Naive thymus-derived CD4-positive, alpha-beta T cell (primary cell): Measurements from ENCODE around the gene SYP. TPM values are rescaled to one million over a fixed set of nuclear protein-coding genes. Genes with fewer than 3 reads are reported as not detected.

ENCODE experiments used
- ATAC-seq: fragments of 150-1000 bp; cut with Tn5 transposase; 2 replicates; pipeline ENCODE4 v1.10.0; 2021; ENCODE audit warnings: mild to moderate bottlenecking, moderate library complexity
- CTCF ChIA-PET: fragments of 350-600 bp; sonication (Branson Sonifier 250); formaldehyde crosslinking; loops from one replicate; lab custom pipeline; 2021; ENCODE audit warnings: antibody characterized with exemption; lab: Charles Lee
- POLR2A ChIA-PET: fragments of 350-600 bp; sonication (Branson Sonifier 250); formaldehyde crosslinking; loops from one replicate; lab custom pipeline; 2021; ENCODE audit warnings: antibody characterized with exemption, inconsistent platforms; lab: Charles Lee
- DNase-seq, 9 donors: peaks; one replicate each; pipeline versions ENCODE4 v3.0.0 to v3.0.0-alpha.2; 2020 to 2022; ENCODE audit warnings: mixed read lengths in 1 of 9
- H3K27ac ChIP-seq: one replicate; pipeline ENCODE4 v1.7.0; 2013; ENCODE audit warnings: mild to moderate bottlenecking, low read depth, low read length, moderate library complexity
- H3K27me3 ChIP-seq, 2 donors: one replicate each; pipeline ENCODE4 v1.7.0; 2013; ENCODE audit warnings: low read length in 2 of 2, mild to moderate bottlenecking in 2 of 2, moderate library complexity in 2 of 2; ENCODE audit not compliant: control insufficient read depth in 2 of 2, insufficient read depth in 2 of 2
- H3K36me3 ChIP-seq, 3 experiments: 1 replicate in 2 of 3; 2 replicates in 1 of 3; pipeline ENCODE4 v1.7.0; 2013; ENCODE audit warnings: low read length in 3 of 3, mild to moderate bottlenecking in 3 of 3, moderate library complexity in 1 of 3; ENCODE audit not compliant: insufficient read depth in 3 of 3, control insufficient read depth in 2 of 3
- H3K4me1 ChIP-seq, 2 donors: one replicate each; pipeline ENCODE4 v1.7.0; 2013; ENCODE audit warnings: low read length in 2 of 2, mild to moderate bottlenecking in 2 of 2, moderate library complexity in 1 of 2; ENCODE audit not compliant: control insufficient read depth in 2 of 2, insufficient read depth in 2 of 2
- H3K4me3 ChIP-seq: 2 replicates; pipeline ENCODE4 v1.7.0; 2013; ENCODE audit warnings: mild to moderate bottlenecking, low read length
- H3K9me3 ChIP-seq, 3 experiments: 1 replicate in 2 of 3; 2 replicates in 1 of 3; pipeline ENCODE4 v1.7.0; 2013; ENCODE audit warnings: low read length in 3 of 3; ENCODE audit not compliant: control insufficient read depth in 2 of 3
- H3K27ac Mint-ChIP-seq, 9 donors: one replicate each; pipeline ENCODE4 v1.8.0; 2020 to 2022; ENCODE audit warnings: mixed read lengths in 9 of 9, mild to moderate bottlenecking in 8 of 9, moderate library complexity in 5 of 9, inconsistent platforms in 2 of 9
- H3K27me3 Mint-ChIP-seq, 5 donors: one replicate each; pipeline ENCODE4 v1.8.0; 2021 to 2022; ENCODE audit warnings: mixed read lengths in 5 of 5, mild to moderate bottlenecking in 1 of 5
- H3K36me3 Mint-ChIP-seq, 5 donors: one replicate each; pipeline ENCODE4 v1.8.0; 2020 to 2022; ENCODE audit warnings: mixed read lengths in 5 of 5, mild to moderate bottlenecking in 3 of 5, inconsistent platforms in 1 of 5
- H3K4me1 Mint-ChIP-seq, 7 donors: one replicate each; pipeline ENCODE4 v1.8.0; 2020 to 2022; ENCODE audit warnings: mixed read lengths in 7 of 7, mild to moderate bottlenecking in 3 of 7, inconsistent platforms in 1 of 7
- H3K4me3 Mint-ChIP-seq, 10 donors: one replicate each; pipeline ENCODE4 v1.8.0; 2020 to 2022; ENCODE audit warnings: mild to moderate bottlenecking in 10 of 10, mixed read lengths in 10 of 10, moderate library complexity in 6 of 10, inconsistent platforms in 2 of 10
- H3K9me3 Mint-ChIP-seq, 11 donors: one replicate each; pipeline ENCODE4 v1.8.0; 2020 to 2022; ENCODE audit warnings: mixed read lengths in 11 of 11, mild to moderate bottlenecking in 4 of 11, inconsistent platforms in 1 of 11, moderate library complexity in 1 of 11
- intact Hi-C, 2 donors: fragments of 100-400 bp; cut with micrococcal nuclease; formaldehyde crosslinking; loops; one replicate each; pipeline ENCODE4 v1.15.1; 2023
- polyA plus RNA-seq, 2 donors: library from polyadenylated mRNA; unstranded; fragments of 300-500 nt; fragmentation: Illumina TruSeq; gene quantifications; one replicate each; pipeline ENCODE4 v1.2.3, GENCODE V29; 2021
- total RNA-seq, 6 experiments: library from RNA in 5 of 6; stranded (reverse) in 5 of 6; gene quantifications; 1 replicate in 5 of 6; 2 replicates in 1 of 6; pipeline ENCODE4 v1.2.3 and lab custom pipeline; 2021 to 2026

SYP gene
- total and polyA plus RNA-seq, 7 experiments from 2014 or later, result 0.26 to 2.2 (median 0.53) TPM

- H3K4me3 ChIP-seq, result no peak overlapping the region
- ChIA-PET POLR2A (interaction anchor here (0.5 kb wide), 1 partner anchor 1995 kb away, joined by 3 read pairs; no protein-coding TSS in a partner anchor), CTCF (interaction anchor here (0.8 kb wide), 1 partner anchor 41 kb away, joined by 4 read pairs; no protein-coding TSS in a partner anchor)
- ATAC-seq (no peak), DNase-seq (no peak)
- H3K9me3 Mint-ChIP-seq, result peaks cover 0 to 5% (median 0%) of the 10 kb centered on the region in 11 donors
- no peaks in the 10 kb centered on the region for H3K9me3 ChIP-seq
- intact Hi-C loops, result loop anchor here in 1 of 2 donors (2.0 kb wide), 2 partner anchors 43 to 75 kb away; no protein-coding TSS in a partner anchor
- no peaks in the 10 kb centered on the region for H3K36me3 ChIP-seq
- H3K27ac Mint-ChIP-seq, result no peak overlapping the region
- peaks cover 0 to 4% (median 0%) of the 10 kb centered on the region in 5 donors for H3K36me3 Mint-ChIP-seq
- H3K27ac ChIP-seq, result no peak overlapping the region
- H3K27me3 ChIP-seq, result no peaks in the 10 kb centered on the region
- H3K4me3 Mint-ChIP-seq, result peak overlapping the region in 2 of 10 donors; percentile 29 to 45
- peaks cover 15 to 45% (median 31%) of the 10 kb centered on the region in 7 donors for H3K4me1 Mint-ChIP-seq
- H3K4me1 ChIP-seq, result peaks cover 9 to 16% of the 10 kb centered on the region in 2 donors
- no peaks in the 10 kb centered on the region for H3K27me3 Mint-ChIP-seq
These were observed 34.0 kb upstream of the SYP start for GRCh38 chrX:49233887-49234555.

- DNase-seq (no peak), ATAC-seq (no peak)
- CTCF ChIA-PET, result no interaction called here
- Mint-ChIP-seq H3K27ac (peak within 1 kb of the TSS in 4 of 9 donors; percentile 38 to 93 (median 64)), H3K36me3 (peaks cover 0 to 4% (median 0%) of the 10 kb centered on the region in 5 donors), H3K4me3 (peak within 1 kb of the TSS in 5 of 10 donors; percentile 15 to 76 (median 31)), H3K9me3 (peaks cover 0 to 5% (median 0%) of the 10 kb centered on the region in 11 donors), H3K27me3 (no peaks in the 10 kb centered on the region), H3K4me1 (peaks cover 15 to 41% (median 31%) of the 10 kb centered on the region in 7 donors)
- no peaks in the 10 kb centered on the region for H3K9me3 ChIP-seq
- intact Hi-C loops, result no loop called here
- no peak within 1 kb of the TSS for H3K4me3 ChIP-seq
- H3K27me3 ChIP-seq, result no peaks in the 10 kb centered on the region
- POLR2A ChIA-PET, result interaction anchor here (0.6 kb wide), 1 partner anchor 139 kb away, joined by 5 read pairs; no protein-coding TSS in a partner anchor
- H3K27ac ChIP-seq, result no peak within 1 kb of the TSS
- H3K4me1 ChIP-seq, result peaks cover 9 to 16% of the 10 kb centered on the region in 2 donors
- H3K36me3 ChIP-seq, result no peaks in the 10 kb centered on the region
These were observed 33.2 kb upstream of the SYP start, which contains the start of gene CACNA1F for GRCh38 chrX:49233176-49233575. Gene CACNA1F, minus strand, starts transcription at chrX:49233340. Its CDS starts 31 bp downstream, at chrX:49233309.

DNA sequence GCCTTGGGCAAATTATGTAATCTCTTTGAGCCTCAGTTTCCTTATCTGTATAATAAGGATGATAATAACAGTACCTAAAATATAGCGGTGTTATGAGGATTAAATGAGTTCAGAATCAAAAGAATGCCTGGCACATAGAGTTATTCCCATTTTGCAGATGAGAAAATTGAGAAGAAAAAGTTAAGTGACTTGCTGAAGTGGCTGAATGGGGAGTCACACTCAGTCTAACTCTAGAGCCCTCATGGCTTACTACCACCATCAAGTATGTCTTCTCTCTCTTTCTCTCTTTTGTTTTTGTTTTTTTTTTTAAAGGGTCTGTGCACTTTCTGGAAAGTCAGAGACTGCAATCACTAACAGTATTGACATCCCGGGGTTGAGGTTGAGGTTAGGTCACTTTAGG, 32.5 kb upstream of the SYP start:
- peak overlapping the region in 3 of 10 donors; percentile 15 to 76 (median 31) for H3K4me3 Mint-ChIP-seq
- POLR2A ChIA-PET, result no interaction called here
- peak overlapping the region in 3 of 9 donors; percentile 38 to 77 (median 51) for H3K27ac Mint-ChIP-seq
- DNase-seq (no peak), ATAC-seq (no peak)
- Histone ChIP-seq H3K4me1 (peaks cover 9 to 16% of the 10 kb centered on the region in 2 donors), H3K27me3 (no peaks in the 10 kb centered on the region), H3K36me3 (no peaks in the 10 kb centered on the region), H3K4me3 (no peak overlapping the region), H3K27ac (no peak overlapping the region), H3K9me3 (no peaks in the 10 kb centered on the region)
- no peaks in the 10 kb centered on the region for H3K27me3 Mint-ChIP-seq
- H3K36me3 Mint-ChIP-seq, result peaks cover 0 to 4% (median 0%) of the 10 kb centered on the region in 5 donors
- intact Hi-C loops, result no loop called here
- H3K9me3 Mint-ChIP-seq, result peaks cover 0 to 6% (median 0%) of the 10 kb centered on the region in 11 donors
- CTCF ChIA-PET, result no interaction called here
- H3K4me1 Mint-ChIP-seq, result peaks cover 15 to 41% (median 31%) of the 10 kb centered on the region in 7 donors

DNA sequence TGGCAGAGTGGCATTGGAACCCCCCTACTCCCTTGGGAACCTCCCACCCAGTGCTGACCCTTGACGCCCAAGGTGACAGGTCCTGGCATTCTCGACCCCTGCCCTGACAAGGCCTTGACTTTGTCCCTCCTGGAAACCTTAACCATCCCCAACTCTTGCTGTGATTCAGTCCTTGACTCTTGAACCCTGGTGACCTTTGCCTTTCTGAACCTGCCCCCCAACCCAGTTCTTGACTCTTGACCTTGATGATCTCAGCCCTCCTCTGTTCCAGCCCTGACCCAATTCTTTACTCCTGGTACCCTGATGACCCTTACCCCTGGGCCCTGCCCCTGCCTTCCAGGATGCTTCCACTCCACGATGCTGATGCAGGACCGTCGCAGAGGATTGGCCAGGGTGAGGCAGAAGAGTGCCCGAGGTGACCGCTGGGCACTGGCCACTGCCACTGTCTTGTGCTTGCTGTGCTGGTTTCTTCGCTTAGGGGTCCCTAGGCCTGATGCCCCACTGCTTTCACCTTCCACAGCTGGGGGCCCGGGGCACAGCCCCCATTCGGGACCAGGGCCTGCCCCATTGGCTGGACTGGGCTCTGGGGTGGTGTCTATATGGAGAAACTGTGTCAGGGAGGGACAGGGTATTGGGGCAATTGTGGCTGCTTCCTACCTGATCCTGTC, 31.5 kb upstream of the SYP start:
- Mint-ChIP-seq H3K4me1 (peaks cover 6 to 30% (median 21%) of the 10 kb centered on the region in 7 donors), H3K27ac (peak overlapping the region in 8 of 9 donors; percentile 67 to 94 (median 84)), H3K4me3 (peak overlapping the region; percentile 66 to 86 (median 79)), H3K27me3 (no peaks in the 10 kb centered on the region), H3K36me3 (no peaks in the 10 kb centered on the region), H3K9me3 (peaks cover 0 to 5% (median 0%) of the 10 kb centered on the region in 11 donors)
- Histone ChIP-seq H3K4me1 (peaks cover 2 to 11% of the 10 kb centered on the region in 2 donors), H3K4me3 (peak overlapping the region; percentile 28), H3K27me3 (no peaks in the 10 kb centered on the region), H3K9me3 (no peaks in the 10 kb centered on the region), H3K27ac (peak overlapping the region; percentile 71), H3K36me3 (no peaks in the 10 kb centered on the region)
- ChIA-PET POLR2A (no interaction called here), CTCF (no interaction called here)
- DNase-seq (no peak), ATAC-seq (no peak)
- intact Hi-C loops, result loop anchor here in 1 of 2 donors (2.0 kb wide), 2 partner anchors 31 to 523 kb away; partner anchors contain the start of gene SYP

DNA sequence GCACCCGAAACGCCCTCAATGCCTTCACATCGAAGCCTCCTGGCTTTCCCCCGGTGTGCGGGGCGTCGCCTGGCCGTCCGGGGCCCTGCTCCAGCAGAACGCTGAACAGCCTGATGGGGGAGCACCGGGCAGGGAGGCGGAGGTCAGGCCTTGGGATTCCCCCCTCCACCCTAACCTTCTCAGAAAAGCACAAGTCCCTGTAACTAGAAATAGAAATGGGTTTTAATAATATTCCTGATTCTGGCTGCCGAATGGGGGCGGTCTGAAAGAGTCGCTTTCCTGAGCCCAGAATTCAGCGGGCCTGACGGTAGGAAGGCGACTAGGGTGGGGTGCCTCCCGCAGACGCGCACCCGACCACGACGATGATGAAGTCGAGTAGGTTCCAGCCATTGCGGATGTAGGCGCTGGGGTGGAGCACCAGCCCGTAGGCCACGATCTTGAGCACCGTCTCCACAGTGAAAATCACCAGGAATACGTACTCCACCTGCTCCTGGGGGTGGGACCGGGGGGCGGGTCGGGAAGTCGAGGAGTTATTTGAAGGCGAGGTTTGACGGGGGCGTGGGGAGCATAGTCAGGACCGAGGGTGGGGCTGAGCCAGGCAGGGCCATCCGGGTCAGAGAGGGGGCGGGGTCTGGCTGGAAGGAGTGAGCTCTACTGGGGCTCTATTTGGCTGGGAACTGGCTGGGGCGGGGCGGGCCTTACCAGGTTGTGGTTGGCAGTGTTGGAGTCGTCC, 30.7 kb upstream of the SYP start:
- Mint-ChIP-seq H3K4me3 (peak overlapping the region; percentile 76 to 87 (median 80)), H3K27ac (peak overlapping the region; percentile 67 to 94 (median 88)), H3K36me3 (no peaks in the 10 kb centered on the region), H3K27me3 (no peaks in the 10 kb centered on the region), H3K9me3 (peaks cover 0 to 4% (median 0%) of the 10 kb centered on the region in 11 donors), H3K4me1 (peaks cover 6 to 26% (median 21%) of the 10 kb centered on the region in 7 donors)
- Histone ChIP-seq H3K27ac (peak overlapping the region; percentile 71), H3K27me3 (no peaks in the 10 kb centered on the region), H3K9me3 (no peaks in the 10 kb centered on the region), H3K36me3 (no peaks in the 10 kb centered on the region), H3K4me3 (peak overlapping the region; percentile 28), H3K4me1 (peaks cover 0 to 4% of the 10 kb centered on the region in 2 donors)
- DNase-seq (peak; percentile 19 to 63 (median 44)), ATAC-seq (peak; percentile 78)
- intact Hi-C loops, result loop anchor here (1.0 to 2.0 kb wide), 4 partner anchors 30 to 524 kb away; partner anchors contain the start of genes PPP1R3F (in 2 of the 2) and SYP (in 2 of the 2)
- CTCF ChIA-PET, result no interaction called here
- POLR2A ChIA-PET, result interaction anchor here (0.6 to 1.5 kb wide), 3 partner anchors 37 to 75 kb away, joined by 3 to 4 read pairs (median 3); no protein-coding TSS in a partner anchor

DNA sequence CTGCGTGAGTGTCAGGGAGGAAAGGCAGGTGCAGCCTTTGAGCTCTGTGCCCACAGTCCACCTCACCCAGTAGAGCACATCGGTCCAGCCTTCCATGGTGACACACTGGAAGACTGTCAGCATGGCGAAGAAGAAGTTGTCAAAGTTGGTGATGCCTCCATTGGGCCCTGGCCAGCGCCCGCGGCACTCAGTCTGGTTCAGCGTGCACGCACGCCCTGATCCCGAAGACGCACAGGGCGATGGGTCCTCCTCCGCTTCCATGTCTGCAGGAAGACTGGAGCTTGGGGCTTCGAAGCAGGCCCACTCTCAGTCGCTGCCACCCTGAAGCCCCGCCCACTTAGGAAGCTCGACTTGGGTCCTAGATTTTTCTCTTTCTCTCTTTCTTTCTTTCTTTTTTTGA, 28.2 kb upstream of the SYP start:
- Mint-ChIP-seq H3K4me1 (peaks cover 4 to 20% (median 16%) of the 10 kb centered on the region in 7 donors), H3K36me3 (no peaks in the 10 kb centered on the region), H3K9me3 (peaks cover 0 to 4% (median 0%) of the 10 kb centered on the region in 11 donors), H3K27ac (no peak overlapping the region), H3K4me3 (no peak overlapping the region), H3K27me3 (peaks cover 0 to 8% (median 0%) of the 10 kb centered on the region in 5 donors)
- ATAC-seq (no peak), DNase-seq (no peak)
- peaks cover 0 to 4% of the 10 kb centered on the region in 2 donors for H3K4me1 ChIP-seq
- H3K27me3 ChIP-seq, result no peaks in the 10 kb centered on the region
- H3K36me3 ChIP-seq, result no peaks in the 10 kb centered on the region
- ChIA-PET POLR2A (interaction anchor here (1.2 kb wide), 1 partner anchor 41 kb away, joined by 3 read pairs; no protein-coding TSS in a partner anchor), CTCF (no interaction called here)
- H3K27ac ChIP-seq, result no peak overlapping the region
- no peaks in the 10 kb centered on the region for H3K9me3 ChIP-seq
- no peak overlapping the region for H3K4me3 ChIP-seq
- intact Hi-C loops, result no loop called here
